ENCODE measurements around the gene SCT. TPM values are rescaled to one million over a fixed set of nuclear protein-coding genes. Genes with fewer than 3 reads are reported as not detected.

SCT gene
- total RNA-seq, 1 donor from 2014 or later = 2.1 TPM

DNA sequence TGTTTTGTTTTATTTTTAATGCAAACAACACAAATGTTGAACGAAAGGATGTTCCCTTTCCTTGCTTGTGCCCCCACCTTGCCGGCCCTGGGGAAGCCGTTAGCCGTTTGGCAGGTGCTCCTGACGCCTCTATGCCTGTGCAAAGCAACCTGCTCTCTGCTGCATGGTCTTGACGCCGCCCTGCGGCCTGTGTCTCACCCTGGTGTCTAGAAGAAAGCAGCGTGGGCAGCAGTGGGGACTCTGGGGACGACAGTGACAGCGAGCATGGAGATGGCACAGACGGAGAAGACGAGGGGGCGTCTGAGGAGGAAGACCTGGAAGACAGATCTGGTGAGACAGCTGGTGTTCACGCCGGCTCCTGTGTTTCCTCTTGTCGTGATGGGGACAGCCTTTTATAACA is 45.2 kb downstream of the SCT start:
- peaks cover 1% of the 10 kb centered on the region for H3K36me3 ChIP-seq (ENCODE audit: control insufficient read depth, insufficient read depth, low read length)
- no peak for TF ChIP-seq CTCF (IDR thresholded peaks at IDR 0.05; ENCODE audit: insufficient read depth, low read length, poor library complexity, severe bottlenecking)
- H3K27me3 ChIP-seq (ENCODE audit: control insufficient read depth, insufficient read depth, low read length) = no peaks in the 10 kb centered on the region
- no peak overlapping the region for H3K4me3 ChIP-seq (ENCODE audit: low read depth, low read length)
- DNase-seq (ENCODE audit: low read depth) = no peak

- no peaks in the 10 kb centered on the region for H3K27me3 ChIP-seq (ENCODE audit: control insufficient read depth, insufficient read depth, low read length)
- no peak overlapping the region for H3K4me3 ChIP-seq (ENCODE audit: low read depth, low read length)
- no peak for TF ChIP-seq CTCF (IDR thresholded peaks at IDR 0.05; ENCODE audit: insufficient read depth, low read length, poor library complexity, severe bottlenecking)
- DNase-seq (ENCODE audit: low read depth) = no peak
- H3K36me3 ChIP-seq (ENCODE audit: control insufficient read depth, insufficient read depth, low read length) = peaks cover 1% of the 10 kb centered on the region
These were observed 45.6 kb downstream of the SCT start for GRCh38 chr11:581342-581741.

DNA sequence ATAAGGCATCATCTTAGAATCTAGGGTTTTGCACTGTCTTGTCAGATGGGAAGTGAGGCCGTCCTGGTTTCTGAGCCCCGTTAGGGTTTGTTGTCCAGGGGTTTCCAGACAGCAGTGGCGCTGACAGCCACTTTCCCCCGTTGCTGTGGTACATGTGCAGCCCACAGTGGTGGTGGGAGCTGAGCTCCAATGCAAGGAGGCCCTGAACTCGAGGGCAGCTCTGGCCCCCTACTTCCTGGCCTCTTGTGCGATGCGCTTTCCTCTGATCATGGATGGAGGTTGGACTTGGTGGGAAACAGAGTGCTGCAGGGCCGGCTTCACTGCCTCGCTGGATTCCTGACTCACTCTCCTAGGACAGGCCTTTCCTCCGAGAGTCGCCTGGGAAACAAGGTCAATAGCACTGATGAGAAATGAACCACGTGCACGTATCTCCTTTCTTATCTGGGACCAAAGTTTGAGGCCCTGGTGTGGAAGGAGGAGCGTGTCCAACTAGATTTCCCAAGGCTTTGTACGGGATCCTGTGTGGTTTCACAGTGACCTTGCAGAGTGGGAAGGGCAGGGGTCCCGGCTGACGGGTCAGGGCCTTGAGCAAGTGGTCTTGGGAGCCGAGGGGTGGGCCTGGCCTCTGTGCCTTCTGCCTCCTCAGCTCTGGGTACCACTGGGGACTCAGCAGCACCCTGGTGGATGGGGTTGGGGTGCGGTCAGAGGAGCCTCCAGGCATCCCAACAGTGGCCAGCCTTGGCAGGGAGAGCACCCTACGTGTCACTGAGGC is 47.0 kb downstream of the SCT start:
- TF ChIP-seq CTCF (IDR thresholded peaks at IDR 0.05; ENCODE audit: insufficient read depth, low read length, poor library complexity, severe bottlenecking) = no peak
- no peak overlapping the region for H3K4me3 ChIP-seq (ENCODE audit: low read depth, low read length)
- H3K27me3 ChIP-seq (ENCODE audit: control insufficient read depth, insufficient read depth, low read length) = no peaks in the 10 kb centered on the region
- peaks cover 1% of the 10 kb centered on the region for H3K36me3 ChIP-seq (ENCODE audit: control insufficient read depth, insufficient read depth, low read length)
- DNase-seq (ENCODE audit: low read depth) = no peak

DNA sequence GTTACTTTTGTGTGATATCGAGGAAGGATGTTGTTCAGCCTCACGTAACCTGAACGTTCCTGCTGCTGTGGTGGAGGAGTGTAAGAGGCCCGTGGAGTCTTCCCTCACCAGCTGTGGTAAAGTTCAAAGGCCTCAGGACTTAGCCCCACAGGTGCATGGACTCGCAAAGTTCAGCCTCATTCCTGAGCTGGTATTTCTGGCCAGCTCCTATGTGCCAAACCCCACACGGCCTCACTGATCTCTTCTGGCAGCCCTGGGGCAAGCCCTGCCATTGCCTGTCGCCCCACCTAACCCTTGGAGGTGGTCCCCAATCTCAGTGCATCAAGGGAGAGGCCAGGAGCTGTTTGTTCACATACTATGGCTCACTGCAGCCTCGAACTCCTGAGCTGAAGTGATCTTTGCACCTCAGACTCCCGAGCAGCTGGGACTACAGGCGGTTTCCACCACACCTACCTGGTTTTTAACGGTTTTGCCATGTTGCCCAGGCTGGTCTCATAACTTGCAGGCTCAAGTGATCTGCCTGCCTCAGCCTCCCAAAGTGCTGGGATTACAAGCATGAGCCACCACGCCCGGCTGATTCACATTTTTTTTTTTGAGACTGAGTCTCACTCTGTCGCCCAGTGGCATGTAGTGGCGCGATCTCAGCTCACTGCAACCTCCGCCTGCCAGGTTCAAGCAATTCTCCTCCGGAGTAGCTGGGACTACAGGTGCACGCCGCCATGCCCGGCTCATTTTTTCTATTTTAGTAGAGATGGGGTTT is 48.5 kb downstream of the SCT start:
- Histone ChIP-seq H3K4me3 (ENCODE audit: low read depth, low read length) (no peak overlapping the region), H3K27me3 (ENCODE audit: control insufficient read depth, insufficient read depth, low read length) (no peaks in the 10 kb centered on the region), H3K36me3 (ENCODE audit: control insufficient read depth, insufficient read depth, low read length) (peaks cover 1% of the 10 kb centered on the region)
- DNase-seq (ENCODE audit: low read depth) = no peak
- TF ChIP-seq CTCF (IDR thresholded peaks at IDR 0.05; ENCODE audit: insufficient read depth, low read length, poor library complexity, severe bottlenecking) = no peak

GRCh38 chr11:577611-577894 is 49.4 kb downstream of the SCT start:
- TF ChIP-seq CTCF (IDR thresholded peaks at IDR 0.05; ENCODE audit: insufficient read depth, low read length, poor library complexity, severe bottlenecking) = no peak
- H3K36me3 ChIP-seq (ENCODE audit: control insufficient read depth, insufficient read depth, low read length) = peaks cover 1% of the 10 kb centered on the region
- peak overlapping the region; percentile 75 for H3K4me3 ChIP-seq (ENCODE audit: low read depth, low read length)
- no peak for DNase-seq (ENCODE audit: low read depth)
- no peaks in the 10 kb centered on the region for H3K27me3 ChIP-seq (ENCODE audit: control insufficient read depth, insufficient read depth, low read length)

All from kidney epithelial cell (primary cell).